ENCODE measurements around the gene C2orf68.

DNA sequence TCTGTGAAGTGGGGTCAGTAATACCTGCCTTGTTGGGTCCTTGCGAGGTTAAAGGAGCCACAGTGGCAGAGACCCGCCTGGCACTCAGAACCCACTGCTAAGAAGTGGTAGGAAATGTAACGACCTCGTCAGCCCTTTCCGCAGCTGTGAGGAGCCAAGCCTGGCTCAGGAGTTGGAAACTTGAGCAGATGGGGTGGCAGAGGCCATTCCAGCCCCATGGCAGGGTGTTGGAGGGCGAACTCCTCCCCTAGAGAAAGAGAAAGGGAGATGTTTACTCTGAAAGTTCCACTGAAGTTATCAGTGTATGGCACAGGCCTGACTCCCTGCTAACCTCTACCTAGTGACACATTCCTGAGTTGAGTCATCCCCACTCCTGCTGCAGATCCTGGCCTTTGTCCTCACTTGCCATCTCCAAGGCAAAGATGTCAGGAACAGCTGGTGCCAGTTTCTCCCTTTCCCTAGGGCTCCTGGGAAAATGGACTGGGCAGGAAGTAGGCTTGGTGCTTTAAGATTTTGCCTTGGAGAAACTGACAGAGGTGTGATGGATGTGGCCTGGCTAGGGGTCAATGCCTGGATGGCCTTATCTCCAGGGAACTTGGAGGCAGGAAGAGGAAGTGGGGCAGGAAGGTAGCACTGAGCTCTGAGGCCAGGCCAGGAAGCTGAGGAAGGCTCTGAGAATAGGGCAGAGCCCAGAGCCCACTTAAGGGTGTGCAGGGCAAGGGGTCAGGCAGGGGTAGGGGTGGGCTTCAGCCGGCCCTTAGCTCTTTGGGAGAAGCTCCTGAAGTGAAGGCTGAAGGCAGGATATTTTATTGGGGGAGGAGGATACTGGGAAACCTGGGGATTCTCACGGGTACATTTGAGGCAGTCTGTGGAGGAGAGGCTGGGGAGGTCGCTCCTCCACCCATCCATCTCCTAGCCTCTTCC, 26.7 kb downstream of the C2orf68 start:
- no peak for TF ChIP-seq CSDC2 (CRISPR knock-in tag; IDR thresholded peaks at IDR 0.05)
- TF ChIP-seq ZNF8 (CRISPR knock-in tag; IDR thresholded peaks at IDR 0.05): no peak
- no peak for TF ChIP-seq ARNTL (CRISPR knock-in tag; IDR thresholded peaks at IDR 0.05; ENCODE audit: borderline replicate concordance, low read depth)
- TF ChIP-seq, protein P1, sequence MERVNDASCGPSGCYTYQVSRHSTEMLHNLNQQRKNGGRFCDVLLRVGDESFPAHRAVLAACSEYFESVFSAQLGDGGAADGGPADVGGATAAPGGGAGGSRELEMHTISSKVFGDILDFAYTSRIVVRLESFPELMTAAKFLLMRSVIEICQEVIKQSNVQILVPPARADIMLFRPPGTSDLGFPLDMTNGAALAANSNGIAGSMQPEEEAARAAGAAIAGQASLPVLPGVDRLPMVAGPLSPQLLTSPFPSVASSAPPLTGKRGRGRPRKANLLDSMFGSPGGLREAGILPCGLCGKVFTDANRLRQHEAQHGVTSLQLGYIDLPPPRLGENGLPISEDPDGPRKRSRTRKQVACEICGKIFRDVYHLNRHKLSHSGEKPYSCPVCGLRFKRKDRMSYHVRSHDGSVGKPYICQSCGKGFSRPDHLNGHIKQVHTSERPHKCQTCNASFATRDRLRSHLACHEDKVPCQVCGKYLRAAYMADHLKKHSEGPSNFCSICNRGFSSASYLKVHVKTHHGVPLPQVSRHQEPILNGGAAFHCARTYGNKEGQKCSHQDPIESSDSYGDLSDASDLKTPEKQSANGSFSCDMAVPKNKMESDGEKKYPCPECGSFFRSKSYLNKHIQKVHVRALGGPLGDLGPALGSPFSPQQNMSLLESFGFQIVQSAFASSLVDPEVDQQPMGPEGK (CRISPR knock-in tag; IDR thresholded peaks at IDR 0.05; ENCODE audit: borderline replicate concordance): no peak
- no peak for TF ChIP-seq OSR1 (CRISPR knock-in tag; IDR thresholded peaks at IDR 0.05)
- no peak for TF ChIP-seq RARB (CRISPR knock-in tag; IDR thresholded peaks at IDR 0.05)
- TF ChIP-seq ZFP30 (CRISPR knock-in tag; IDR thresholded peaks at IDR 0.05): no peak
- no peak for TF ChIP-seq ZFP3 (CRISPR knock-in tag; IDR thresholded peaks at IDR 0.05)
- no peak for TF ChIP-seq PPARA (CRISPR knock-in tag; IDR thresholded peaks at IDR 0.05; ENCODE audit: borderline replicate concordance)
- no peak for TF ChIP-seq TOX (CRISPR knock-in tag; IDR thresholded peaks at IDR 0.05; ENCODE audit: borderline replicate concordance)
- TF ChIP-seq, protein P2, sequence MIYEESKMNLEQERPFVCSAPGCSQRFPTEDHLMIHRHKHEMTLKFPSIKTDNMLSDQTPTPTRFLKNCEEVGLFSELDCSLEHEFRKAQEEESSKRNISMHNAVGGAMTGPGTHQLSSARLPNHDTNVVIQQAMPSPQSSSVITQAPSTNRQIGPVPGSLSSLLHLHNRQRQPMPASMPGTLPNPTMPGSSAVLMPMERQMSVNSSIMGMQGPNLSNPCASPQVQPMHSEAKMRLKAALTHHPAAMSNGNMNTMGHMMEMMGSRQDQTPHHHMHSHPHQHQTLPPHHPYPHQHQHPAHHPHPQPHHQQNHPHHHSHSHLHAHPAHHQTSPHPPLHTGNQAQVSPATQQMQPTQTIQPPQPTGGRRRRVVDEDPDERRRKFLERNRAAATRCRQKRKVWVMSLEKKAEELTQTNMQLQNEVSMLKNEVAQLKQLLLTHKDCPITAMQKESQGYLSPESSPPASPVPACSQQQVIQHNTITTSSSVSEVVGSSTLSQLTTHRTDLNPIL (CRISPR knock-in tag; IDR thresholded peaks at IDR 0.05; ENCODE audit: low read depth): no peak

All from SK-N-SH treated with all-trans-retinoic acid at 6 μM for 48 hours (cell line).